ENCODE results near the gene AADAC.
"Not testable (repeated sequence)": the region's sequence is repeated elsewhere in the genome, so short reads cannot be mapped to it uniquely, and the experiment has no call there.

AADAC gene

GRCh38 chr3:151837057-151837456 is 23.1 kb downstream of the AADAC start:
- H3K9me3 ChIP-seq (ENCODE audit: control insufficient read depth, insufficient read depth, low read length) = no peaks in the 10 kb centered on the region
- no peaks in the 10 kb centered on the region for H3K27me3 ChIP-seq (ENCODE audit: control insufficient read depth, insufficient read depth, low read length)
- H3K9ac ChIP-seq (ENCODE audit: low read depth, low read length) = no peak overlapping the region
- no peaks in the 10 kb centered on the region for H3K36me3 ChIP-seq (ENCODE audit: control insufficient read depth, insufficient read depth, low read length)
- H3K4me1 ChIP-seq (ENCODE audit: control insufficient read depth, insufficient read depth, low read length) = peaks cover 8% of the 10 kb centered on the region
- no peak overlapping the region for H3K4me3 ChIP-seq (ENCODE audit: low read depth, low read length)

- no peaks in the 10 kb centered on the region for H3K27me3 ChIP-seq (ENCODE audit: control insufficient read depth, insufficient read depth, low read length)
- no peak overlapping the region for H3K9ac ChIP-seq (ENCODE audit: low read depth, low read length)
- H3K9me3 ChIP-seq (ENCODE audit: control insufficient read depth, insufficient read depth, low read length) = no peaks in the 10 kb centered on the region
- H3K4me3 ChIP-seq (ENCODE audit: low read depth, low read length) = no peak overlapping the region
- H3K36me3 ChIP-seq (ENCODE audit: control insufficient read depth, insufficient read depth, low read length) = no peaks in the 10 kb centered on the region
- H3K4me1 ChIP-seq (ENCODE audit: control insufficient read depth, insufficient read depth, low read length) = peaks cover 8% of the 10 kb centered on the region
Measured at GRCh38 chr3:151838574-151839312, 24.8 kb downstream of the AADAC start.

GRCh38 chr3:151839313-151839631 is 25.4 kb downstream of the AADAC start:
- peaks cover 8% of the 10 kb centered on the region for H3K4me1 ChIP-seq (ENCODE audit: control insufficient read depth, insufficient read depth, low read length)
- no peak overlapping the region for H3K4me3 ChIP-seq (ENCODE audit: low read depth, low read length)
- H3K9ac ChIP-seq (ENCODE audit: low read depth, low read length) = no peak overlapping the region

GRCh38 chr3:151841801-151842200 is 27.9 kb downstream of the AADAC start:
- no peaks in the 10 kb centered on the region for H3K27me3 ChIP-seq (ENCODE audit: control insufficient read depth, insufficient read depth, low read length)
- no peak overlapping the region for H3K4me3 ChIP-seq (ENCODE audit: low read depth, low read length)
- H3K9me3 ChIP-seq (ENCODE audit: control insufficient read depth, insufficient read depth, low read length) = no peaks in the 10 kb centered on the region
- peaks cover 5% of the 10 kb centered on the region for H3K4me1 ChIP-seq (ENCODE audit: control insufficient read depth, insufficient read depth, low read length)
- no peaks in the 10 kb centered on the region for H3K36me3 ChIP-seq (ENCODE audit: control insufficient read depth, insufficient read depth, low read length)
- no peak overlapping the region for H3K9ac ChIP-seq (ENCODE audit: low read depth, low read length)

More at GRCh38 chr3:151839313-151839631, 25.4 kb downstream of the AADAC start:
- H3K27me3 ChIP-seq (ENCODE audit: control insufficient read depth, insufficient read depth, low read length) = no peaks in the 10 kb centered on the region
- H3K36me3 ChIP-seq (ENCODE audit: control insufficient read depth, insufficient read depth, low read length) = no peaks in the 10 kb centered on the region
- no peaks in the 10 kb centered on the region for H3K9me3 ChIP-seq (ENCODE audit: control insufficient read depth, insufficient read depth, low read length)

GRCh38 chr3:151843275-151843674 is 29.4 kb downstream of the AADAC start:
- Histone ChIP-seq H3K4me1 (ENCODE audit: control insufficient read depth, insufficient read depth, low read length) (no peaks in the 10 kb centered on the region), H3K4me3 (ENCODE audit: low read depth, low read length) (no peak overlapping the region), H3K27me3 (ENCODE audit: control insufficient read depth, insufficient read depth, low read length) (no peaks in the 10 kb centered on the region), H3K9ac (ENCODE audit: low read depth, low read length) (no peak overlapping the region), H3K36me3 (ENCODE audit: control insufficient read depth, insufficient read depth, low read length) (no peaks in the 10 kb centered on the region), H3K9me3 (ENCODE audit: control insufficient read depth, insufficient read depth, low read length) (no peaks in the 10 kb centered on the region)

- Histone ChIP-seq H3K4me3 (ENCODE audit: low read depth, low read length) (no peak overlapping the region), H3K36me3 (ENCODE audit: control insufficient read depth, insufficient read depth, low read length) (no peaks in the 10 kb centered on the region), H3K9ac (ENCODE audit: low read depth, low read length) (no peak overlapping the region), H3K27me3 (ENCODE audit: control insufficient read depth, insufficient read depth, low read length) (no peaks in the 10 kb centered on the region), H3K9me3 (ENCODE audit: control insufficient read depth, insufficient read depth, low read length) (no peaks in the 10 kb centered on the region), H3K4me1 (ENCODE audit: control insufficient read depth, insufficient read depth, low read length) (no peaks in the 10 kb centered on the region)
Measured at GRCh38 chr3:151845306-151845905, 31.5 kb downstream of the AADAC start.

DNA sequence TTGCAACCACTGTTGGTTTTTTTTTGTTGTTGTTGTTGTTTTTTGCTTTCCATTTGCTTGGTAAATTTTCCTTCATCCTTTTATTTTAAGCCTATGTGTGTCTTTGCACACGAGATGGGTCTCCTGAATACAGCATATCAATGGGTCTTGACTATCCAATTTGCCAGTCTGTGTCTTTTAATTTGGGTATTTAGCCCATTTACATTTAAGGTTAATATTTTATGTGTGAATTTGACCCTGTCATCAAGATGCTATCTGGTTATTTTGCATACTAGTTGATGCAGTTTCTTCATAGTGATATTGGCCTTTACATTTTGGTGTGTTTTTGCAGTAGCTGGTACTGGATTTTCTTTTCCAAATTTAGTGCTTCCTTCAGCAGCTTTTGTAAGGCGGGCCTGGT is 36.1 kb downstream of the AADAC start:
- not testable (repeated sequence) for H3K27me3 ChIP-seq (ENCODE audit: control insufficient read depth, insufficient read depth, low read length); H3K4me3 ChIP-seq (ENCODE audit: low read depth, low read length); H3K4me1 ChIP-seq (ENCODE audit: control insufficient read depth, insufficient read depth, low read length); H3K9me3 ChIP-seq (ENCODE audit: control insufficient read depth, insufficient read depth, low read length); H3K9ac ChIP-seq (ENCODE audit: low read depth, low read length); H3K36me3 ChIP-seq (ENCODE audit: control insufficient read depth, insufficient read depth, low read length)

DNA sequence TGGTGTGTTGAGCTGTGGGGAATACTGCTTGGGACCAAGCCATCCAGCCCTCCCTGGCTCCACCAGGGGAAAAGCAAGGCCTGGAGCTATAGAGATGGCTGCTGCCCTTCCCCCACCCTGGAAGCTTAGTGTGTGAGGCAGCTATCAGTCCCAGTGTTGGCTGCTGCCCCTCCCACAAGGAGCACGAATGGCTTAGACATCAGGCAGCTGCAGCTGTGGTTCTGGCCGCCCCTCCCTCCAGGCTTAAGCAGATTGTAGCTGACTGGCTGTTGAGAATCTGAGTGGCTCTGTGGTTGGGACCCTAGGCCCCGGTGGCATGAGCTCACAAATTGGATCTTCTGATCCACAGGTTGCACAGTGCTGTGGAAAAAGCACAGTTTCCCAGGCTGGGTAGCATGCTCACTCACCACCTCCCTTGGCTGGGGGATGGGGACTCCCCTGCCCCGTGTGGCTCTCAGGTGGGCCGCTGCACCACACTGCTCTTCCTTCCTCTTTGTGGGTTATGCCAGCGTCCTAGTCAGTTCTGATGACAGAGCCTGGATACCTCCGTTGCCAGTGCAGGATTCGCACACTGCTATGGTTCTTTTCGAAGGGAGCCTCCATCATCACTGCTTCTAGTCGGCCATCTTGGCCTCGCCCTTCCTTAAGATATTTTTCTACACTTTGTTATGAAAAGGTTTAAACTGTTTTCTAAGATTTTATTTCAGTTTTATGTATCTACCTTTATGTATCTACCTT is 38.3 kb downstream of the AADAC start:
- Histone ChIP-seq H3K9ac (ENCODE audit: low read depth, low read length) (no peak overlapping the region), H3K4me3 (ENCODE audit: low read depth, low read length) (no peak overlapping the region), H3K9me3 (ENCODE audit: control insufficient read depth, insufficient read depth, low read length) (no peaks in the 10 kb centered on the region), H3K27me3 (ENCODE audit: control insufficient read depth, insufficient read depth, low read length) (no peaks in the 10 kb centered on the region), H3K36me3 (ENCODE audit: control insufficient read depth, insufficient read depth, low read length) (no peaks in the 10 kb centered on the region), H3K4me1 (ENCODE audit: control insufficient read depth, insufficient read depth, low read length) (no peaks in the 10 kb centered on the region)

DNA sequence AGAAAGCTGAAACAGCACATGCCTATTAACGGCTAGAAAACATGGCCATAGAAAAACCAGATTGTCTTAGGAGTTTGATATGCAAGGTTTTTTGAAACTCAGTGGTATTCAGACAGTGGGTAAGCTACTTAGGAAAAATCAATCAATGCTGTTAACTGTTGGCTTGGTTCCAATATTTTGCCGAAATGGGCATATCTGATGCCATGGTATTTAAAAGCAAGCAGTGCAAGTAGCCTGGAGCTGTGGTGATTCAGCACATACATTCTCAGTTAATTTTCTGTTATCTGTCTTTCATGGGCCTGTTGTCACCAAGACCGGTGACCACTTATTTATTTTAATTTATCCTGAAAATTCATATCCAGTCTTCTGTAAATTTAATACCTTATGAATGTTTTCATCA is 42.2 kb downstream of the AADAC start:
- H3K36me3 ChIP-seq (ENCODE audit: control insufficient read depth, insufficient read depth, low read length) = no peaks in the 10 kb centered on the region
- no peaks in the 10 kb centered on the region for H3K4me1 ChIP-seq (ENCODE audit: control insufficient read depth, insufficient read depth, low read length)
- no peak overlapping the region for H3K4me3 ChIP-seq (ENCODE audit: low read depth, low read length)
- no peak overlapping the region for H3K9ac ChIP-seq (ENCODE audit: low read depth, low read length)
- no peaks in the 10 kb centered on the region for H3K9me3 ChIP-seq (ENCODE audit: control insufficient read depth, insufficient read depth, low read length)
- H3K27me3 ChIP-seq (ENCODE audit: control insufficient read depth, insufficient read depth, low read length) = no peaks in the 10 kb centered on the region

DNA sequence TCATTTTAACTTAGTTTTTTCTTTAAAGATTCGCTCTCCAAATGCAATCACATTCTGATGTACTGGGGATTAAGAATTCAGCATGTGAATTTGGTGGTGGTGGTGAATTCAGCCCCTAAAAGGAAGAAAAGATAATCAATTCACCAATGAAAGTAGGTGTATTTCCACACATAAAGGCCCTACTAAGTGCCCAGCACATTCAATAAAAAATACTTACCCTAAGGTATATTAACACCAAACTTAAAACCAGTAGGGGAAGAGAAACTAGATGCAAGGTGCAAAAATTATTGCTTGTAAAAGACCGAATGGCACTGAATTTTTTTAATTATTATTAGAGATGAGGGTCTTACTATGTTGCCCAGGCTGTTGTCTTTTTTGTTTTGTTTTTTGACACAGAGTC is 42.7 kb downstream of the AADAC start:
- Histone ChIP-seq H3K27me3 (ENCODE audit: control insufficient read depth, insufficient read depth, low read length) (no peaks in the 10 kb centered on the region), H3K9ac (ENCODE audit: low read depth, low read length) (no peak overlapping the region), H3K4me3 (ENCODE audit: low read depth, low read length) (no peak overlapping the region), H3K4me1 (ENCODE audit: control insufficient read depth, insufficient read depth, low read length) (no peaks in the 10 kb centered on the region), H3K9me3 (ENCODE audit: control insufficient read depth, insufficient read depth, low read length) (no peaks in the 10 kb centered on the region), H3K36me3 (ENCODE audit: control insufficient read depth, insufficient read depth, low read length) (no peaks in the 10 kb centered on the region)

- H3K4me3 ChIP-seq (ENCODE audit: low read depth, low read length) = no peak overlapping the region
- H3K36me3 ChIP-seq (ENCODE audit: control insufficient read depth, insufficient read depth, low read length) = no peaks in the 10 kb centered on the region
- no peaks in the 10 kb centered on the region for H3K4me1 ChIP-seq (ENCODE audit: control insufficient read depth, insufficient read depth, low read length)
- no peak overlapping the region for H3K9ac ChIP-seq (ENCODE audit: low read depth, low read length)
- H3K9me3 ChIP-seq (ENCODE audit: control insufficient read depth, insufficient read depth, low read length) = no peaks in the 10 kb centered on the region
- H3K27me3 ChIP-seq (ENCODE audit: control insufficient read depth, insufficient read depth, low read length) = no peaks in the 10 kb centered on the region
Measured at GRCh38 chr3:151859233-151859673, 45.3 kb downstream of the AADAC start.

GRCh38 chr3:151859905-151860304 is 46.0 kb downstream of the AADAC start:
- Histone ChIP-seq H3K9ac (ENCODE audit: low read depth, low read length) (no peak overlapping the region), H3K4me1 (ENCODE audit: control insufficient read depth, insufficient read depth, low read length) (no peaks in the 10 kb centered on the region), H3K9me3 (ENCODE audit: control insufficient read depth, insufficient read depth, low read length) (no peaks in the 10 kb centered on the region), H3K4me3 (ENCODE audit: low read depth, low read length) (no peak overlapping the region), H3K27me3 (ENCODE audit: control insufficient read depth, insufficient read depth, low read length) (no peaks in the 10 kb centered on the region), H3K36me3 (ENCODE audit: control insufficient read depth, insufficient read depth, low read length) (no peaks in the 10 kb centered on the region)
